K562 (cell line): ENCODE results near the gene CENPO. TPM values are rescaled to one million over a fixed set of nuclear protein-coding genes. Genes with fewer than 3 reads are reported as not detected.

Experiments
- ATAC-seq: fragments of 200-7000 bp; cut with Tn5 transposase; 3 replicates; pipeline ENCODE4 v1.9.1; 2020; ENCODE audit warnings: moderate library complexity
- BruUV-seq: library from RNA; stranded (reverse); fragments of 400-500 nt; replicated peaks from 2 replicates; lab custom pipeline; 2021; lab: Mats Ljungman, UMichigan
- CTCF ChIA-PET: fragments of 300-600 bp; formaldehyde crosslinking; extraction: SDS; loops from one replicate; lab custom pipeline; 2021; ENCODE audit warnings: low intra/inter-chr PET ratio; lab: Yijun Ruan, JAX
- POLR2A ChIA-PET: fragments of 300-600, 350-650 bp; sonication (Branson Sonifier 250); formaldehyde crosslinking; extraction: SDS; loops from one replicate; lab custom pipeline; 2021; ENCODE audit warnings: antibody characterized with exemption, inconsistent platforms; lab: Yijun Ruan, JAX
- DNase-seq, 4 experiments: peaks; one replicate each; pipeline versions ENCODE4 v3.0.0 to v3.0.0-alpha.2; 2011 to 2018; ENCODE audit warnings: low spot score in 3 of 4, mixed read lengths in 3 of 4; ENCODE audit errors: extremely low read depth in 1 of 4
- FAIRE-seq: peaks from 2 replicates; lab custom pipeline; 2011; peaks lifted over from hg19 to GRCh38; lab: Jason Lieb, UNC
- H2AFZ ChIP-seq: 2 replicates; pipeline ENCODE4 v1.6.0; 2011; ENCODE audit warnings: low read depth, low read length, control low read depth, inconsistent platforms
- H3K27ac ChIP-seq: fragments of 200-600 bp; 3 replicates; pipeline ENCODE4 v1.8.0; 2011; ENCODE audit warnings: low read depth, mild to moderate bottlenecking, control low read depth, inconsistent platforms, low read length, moderate library complexity, mixed read lengths; ENCODE audit errors: extremely low read depth
- H3K27me3 ChIP-seq, 2 experiments: fragments of 300-600 bp in 1 of 2; 2 replicates in 1 of 2; 3 replicates in 1 of 2; pipeline versions ENCODE4 v1.6.0 to v1.8.0; 2011; ENCODE audit warnings: inconsistent platforms in 2 of 2, low read length in 2 of 2, mild to moderate bottlenecking in 1 of 2, mixed read lengths in 1 of 2, moderate library complexity in 1 of 2; ENCODE audit not compliant: control insufficient read depth in 2 of 2, insufficient read depth in 2 of 2
- H3K36me3 ChIP-seq: fragments of 300-600 bp; 3 replicates; pipeline ENCODE4 v1.8.0; 2011; ENCODE audit warnings: mild to moderate bottlenecking, low read length, inconsistent platforms; ENCODE audit not compliant: control insufficient read depth, insufficient read depth
- H3K4me1 ChIP-seq, 2 experiments: fragments of 200-600 bp in 1 of 2; replicated peaks in 1 of 2; 2 replicates in 1 of 2; 3 replicates in 1 of 2; pipeline versions ENCODE4 v1.5.1 to v1.8.0; 2011; ENCODE audit warnings: inconsistent platforms in 2 of 2, low read length in 2 of 2, mild to moderate bottlenecking in 1 of 2, mixed read lengths in 1 of 2, moderate library complexity in 1 of 2; ENCODE audit not compliant: control insufficient read depth in 2 of 2, insufficient read depth in 2 of 2
- H3K4me2 ChIP-seq: 2 replicates; pipeline ENCODE4 v1.6.1; 2011; ENCODE audit warnings: low read length, control low read depth, inconsistent platforms, mixed read lengths; ENCODE audit not compliant: insufficient read depth
- H3K4me3 ChIP-seq: fragments of 200-600 bp; sonication (generic), shearing (Covaris generic); 2 replicates; pipeline ENCODE4 v1.5.1; 2016; ENCODE audit warnings: control low read depth, inconsistent platforms
- H3K79me2 ChIP-seq: fragments of 200-600 bp; 3 replicates; pipeline ENCODE4 v1.8.0; 2011; ENCODE audit warnings: low read length, inconsistent platforms; ENCODE audit not compliant: control insufficient read depth, insufficient read depth
- H3K9ac ChIP-seq, 2 experiments: 2 replicates each; pipeline versions ENCODE4 v1.6.0 to v1.6.1; 2011; ENCODE audit warnings: low read depth in 2 of 2, low read length in 2 of 2, control low read depth in 1 of 2, inconsistent platforms in 1 of 2, mild to moderate bottlenecking in 1 of 2, mixed read lengths in 1 of 2; ENCODE audit not compliant: insufficient read depth in 1 of 2
- H3K9me1 ChIP-seq: one replicate; pipeline ENCODE4 v1.6.0; 2011; ENCODE audit warnings: inconsistent platforms, mild to moderate bottlenecking, low read length, moderate library complexity; ENCODE audit not compliant: control insufficient read depth, insufficient read depth
- H3K9me3 ChIP-seq: replicated peaks from 2 replicates; pipeline ENCODE4 v1.5.1; 2011; ENCODE audit warnings: low read depth, low read length, inconsistent platforms; ENCODE audit not compliant: control insufficient read depth, insufficient read depth
- H4K20me1 ChIP-seq: replicated peaks from 2 replicates; pipeline ENCODE4 v1.6.1; 2011; ENCODE audit warnings: low read length, inconsistent platforms, mixed read lengths; ENCODE audit not compliant: control insufficient read depth, insufficient read depth
- E2F4 ChIP-seq: sonication (generic); formaldehyde crosslinking; IDR thresholded peaks from 2 replicates; pipeline ENCODE4 v1.8.0; 2022; ENCODE audit warnings: mild to moderate bottlenecking, low read depth, missing genetic modification reagents
- POLR2H ChIP-seq: IDR thresholded peaks from 2 replicates; pipeline ENCODE4 v1.6.1; 2016; ENCODE audit warnings: missing genetic modification characterization, low read depth, mild to moderate bottlenecking, control low read depth, missing compliant biosample characterization, moderate library complexity
- SMC3 ChIP-seq: conservative IDR thresholded peaks from 2 replicates; pipeline ENCODE4 v1.6.1; 2011; ENCODE audit warnings: low read depth, low read length, improper control_type of control experiment; ENCODE audit not compliant: insufficient read depth
- WGBS: fragments of 100-300 bp; shearing (Covaris generic); methylation state at CpG from one replicate; pipeline ENCODE4 v1.1.6; 2016; ENCODE audit warnings: low coverage, mixed read lengths; ENCODE audit not compliant: insufficient coverage; ENCODE audit errors: missing lambda C conversion rate; 5-methylcytosine and 5-hydroxymethylcytosine counted together
- in situ Hi-C: fragments of 300-500 bp; cut with MboI; formaldehyde crosslinking; loops from 4 replicates; pipeline ENCODE4 v1.15.0; 2018; ENCODE audit warnings: inconsistent platforms, mixed read lengths
- intact Hi-C: fragments of 100-400 bp; cut with micrococcal nuclease; formaldehyde crosslinking; loops from 2 replicates; pipeline ENCODE4 v1.14.2; 2022
- polyA plus RNA-seq, 8 experiments: library from polyadenylated mRNA; depleted of rRNA in 4 of 8; stranded (reverse) in 5 of 8; unstranded in 3 of 8; fragments of >200 nt; fragmentation: Nextera tagmentation in 2 of 8; fragmentation: Illumina TruSeq in 1 of 8; extraction: Ambion mirVana in 2 of 8; extraction: Trizol in 1 of 8; gene quantifications; 2 replicates each; pipeline versions ENCODE4 v1.2.1 to v1.2.3, GENCODE V29; 2011 to 2014; ENCODE audit warnings: inconsistent platforms in 1 of 8, missing spikeins in 1 of 8
- total RNA-seq, 7 experiments: library from RNA; depleted of rRNA in 6 of 7; stranded (reverse); fragments of >200 nt in 6 of 7; fragmentation: Illumina TruSeq in 2 of 7; extraction: Trizol in 2 of 7; gene quantifications; 2 replicates each; pipeline versions ENCODE4 v1.2.1 to v1.2.3, GENCODE V29; 2011 to 2021; ENCODE audit warnings: low replicate concordance in 1 of 7

CENPO gene
- total and polyA plus RNA-seq, 9 of the 15 experiments (the other 6 are each of a cell fraction or from before 2014, with no cell fraction given): 30.6 to 59.4 (median 38.9) TPM

GRCh38 chr2:24839729-24840128, 46.5 kb downstream of the CENPO start:
- H2AFZ ChIP-seq: no peak overlapping the region
- ATAC-seq: no peak
- H3K27ac ChIP-seq: no peak overlapping the region
- H3K79me2 ChIP-seq: no peaks in the 10 kb centered on the region
- BruUV-seq: no TSS peak
- no peak overlapping the region for H3K4me3 ChIP-seq
- in situ Hi-C loops: loop anchor here (5.0 kb wide), 1 partner anchor 432 kb away; no protein-coding TSS in a partner anchor
- H3K4me1 ChIP-seq: peaks cover 0 to 6% of the 10 kb centered on the region in 2 experiments; a peak in 2 of 5 replicates
- no peak for FAIRE-seq
- no peaks in the 10 kb centered on the region for H3K9me1 ChIP-seq
- H4K20me1 ChIP-seq: no peaks in the 10 kb centered on the region
- no peaks in the 10 kb centered on the region for H3K27me3 ChIP-seq
- H3K4me2 ChIP-seq: no peak overlapping the region
- intact Hi-C loops: no loop called here
- H3K36me3 ChIP-seq: peaks cover 67% of the 10 kb centered on the region; the same call in 2 of the 3 replicates
- POLR2A ChIA-PET: interaction anchor here (0.6 kb wide), 1 partner anchor 210 kb away, joined by 3 read pairs; no protein-coding TSS in a partner anchor
- no peak for DNase-seq
- TF ChIP-seq SMC3 (no peak), E2F4 (CRISPR knock-in tag) (no peak), POLR2H (tag) (no peak)
- TF ChIP-seq, all 486 proteins: peak for 0
- no peaks in the 10 kb centered on the region for H3K9me3 ChIP-seq
- CTCF ChIA-PET: no interaction called here
- no peak overlapping the region; a peak in 1 of 4 replicates for H3K9ac ChIP-seq
- 94% methylated on average over 7 of the region's 15 CpGs for WGBS
